ENCODE results near the gene NDUFS3. TPM values are rescaled to one million over a fixed set of nuclear protein-coding genes. Genes with fewer than 3 reads are reported as not detected.

The NDUFS3 gene
- total RNA-seq, 4 donors from 2014 or later = 109 to 152 (median 126) TPM

- Histone ChIP-seq H3K27me3 (no peaks in the 10 kb centered on the region), H3K4me1 (peaks cover 0 to 3% (median 0%) of the 10 kb centered on the region in 4 donors), H3K4me3 (no peak overlapping the region), H3K9me3 (no peaks in the 10 kb centered on the region), H3K27ac (no peak overlapping the region), H3K36me3 (peaks cover 0 to 30% (median 0%) of the 10 kb centered on the region in 3 donors)
- DNase-seq = no peak
- TF ChIP-seq CTCF (IDR thresholded peaks at IDR 0.05) (no peak), POLR2A (IDR thresholded peaks at IDR 0.05) (no peak)
Observed at GRCh38 chr11:47587039-47587716, 8.3 kb downstream of the NDUFS3 start.

DNA sequence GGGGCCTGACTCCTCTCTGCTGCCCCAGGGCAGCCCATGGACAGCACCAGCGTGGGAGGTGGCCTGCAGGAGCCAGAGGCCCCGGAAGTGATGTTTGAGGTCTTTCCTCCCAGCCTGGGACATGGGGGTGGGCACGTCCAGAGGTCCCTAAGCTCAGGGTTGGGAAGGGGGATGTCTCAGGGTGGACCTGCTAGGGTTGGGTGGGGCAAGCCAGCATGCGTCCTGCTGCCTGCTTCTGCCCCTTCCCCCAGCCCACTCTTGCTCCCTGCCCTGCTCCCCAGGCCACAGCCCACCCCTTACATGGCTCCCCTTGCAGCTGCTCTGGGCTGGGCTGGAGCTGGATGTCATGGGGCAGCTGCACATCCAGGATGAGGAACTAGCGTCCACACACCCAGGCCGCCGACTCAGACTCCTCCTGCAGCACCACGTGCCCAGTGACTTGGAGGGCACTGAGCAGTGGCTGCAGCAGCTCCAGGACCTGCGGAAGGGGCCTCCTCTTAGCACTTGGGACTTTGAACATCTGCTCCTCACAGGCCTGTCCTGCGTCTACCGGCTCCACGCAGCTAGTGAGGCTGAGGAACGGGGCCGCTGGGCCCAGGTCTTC lies 9.0 kb downstream of the NDUFS3 start:
- TF ChIP-seq POLR2A (IDR thresholded peaks at IDR 0.05) (no peak), CTCF (IDR thresholded peaks at IDR 0.05) (no peak)
- DNase-seq = peak in 1 of 3 donors; percentile 60
- Histone ChIP-seq H3K4me3 (no peak overlapping the region), H3K36me3 (peaks cover 0 to 24% (median 0%) of the 10 kb centered on the region in 3 donors), H3K9me3 (no peaks in the 10 kb centered on the region), H3K4me1 (peaks cover 0 to 3% (median 0%) of the 10 kb centered on the region in 4 donors), H3K27ac (no peak overlapping the region), H3K27me3 (no peaks in the 10 kb centered on the region)

- no peak overlapping the region for H3K27ac ChIP-seq
Observed at GRCh38 chr11:47589118-47589517, 10.2 kb downstream of the NDUFS3 start.

DNA sequence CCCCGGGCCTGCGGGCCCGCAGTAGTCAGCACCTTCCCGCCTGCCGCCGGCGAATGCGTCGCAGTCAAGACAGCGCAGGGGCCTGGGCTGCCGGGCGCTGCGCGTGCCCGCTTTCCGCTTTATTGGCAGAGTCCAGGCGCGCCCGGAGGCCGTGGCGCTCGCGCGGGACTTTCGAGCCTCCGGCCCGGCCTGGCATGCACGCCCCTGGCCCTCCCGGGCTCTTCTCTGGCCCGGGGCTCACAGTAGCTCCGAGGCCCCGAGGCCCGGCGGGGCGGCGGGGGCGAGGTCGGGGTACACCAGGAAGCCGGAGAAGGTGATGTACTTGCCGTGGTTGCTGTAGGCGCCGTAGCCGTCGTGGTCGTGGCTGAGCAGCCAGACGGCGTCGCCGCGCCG lies 10.7 kb downstream of the NDUFS3 start:
- Histone ChIP-seq H3K36me3 (peaks cover 0 to 6% (median 0%) of the 10 kb centered on the region in 3 donors), H3K9me3 (no peaks in the 10 kb centered on the region), H3K4me3 (peak overlapping the region in 2 of 4 donors; percentile 37 to 46), H3K4me1 (peaks cover 0 to 13% (median 7%) of the 10 kb centered on the region in 4 donors), H3K27me3 (peaks cover 0 to 16% of the 10 kb centered on the region in 2 donors), H3K27ac (no peak overlapping the region)
- DNase-seq = no peak
- TF ChIP-seq CTCF (IDR thresholded peaks at IDR 0.05) (no peak), POLR2A (IDR thresholded peaks at IDR 0.05) (no peak)

More at GRCh38 chr11:47589118-47589517, 10.2 kb downstream of the NDUFS3 start:
- no peak for TF ChIP-seq CTCF (IDR thresholded peaks at IDR 0.05)
- H3K27me3 ChIP-seq = peaks cover 0 to 12% of the 10 kb centered on the region in 2 donors
- peak overlapping the region in 1 of 4 donors; percentile 37 for H3K4me3 ChIP-seq
- peaks cover 0 to 9% (median 4%) of the 10 kb centered on the region in 4 donors for H3K4me1 ChIP-seq
- H3K9me3 ChIP-seq = no peaks in the 10 kb centered on the region
- H3K36me3 ChIP-seq = peaks cover 0 to 11% (median 0%) of the 10 kb centered on the region in 3 donors
- no peak for DNase-seq

- Histone ChIP-seq H3K9me3 (no peaks in the 10 kb centered on the region), H3K4me3 (peak overlapping the region in 2 of 4 donors; percentile 37 to 46), H3K27ac (no peak overlapping the region), H3K27me3 (peaks cover 0 to 17% of the 10 kb centered on the region in 2 donors), H3K36me3 (no peaks in the 10 kb centered on the region), H3K4me1 (peaks cover 0 to 13% (median 7%) of the 10 kb centered on the region in 4 donors)
- no peak for TF ChIP-seq POLR2A (IDR thresholded peaks at IDR 0.05)
- no peak for TF ChIP-seq CTCF (IDR thresholded peaks at IDR 0.05)
- DNase-seq = no peak
Observed at GRCh38 chr11:47589977-47590861, 11.3 kb downstream of the NDUFS3 start.

Data from Peyer's patch (tissue), 4 donors.